Cardiac fibroblast (primary cell): ENCODE results near the gene CNTNAP2.

Experiments
- DNase-seq, 2 donors: peaks; one replicate each; pipeline versions ENCODE4 v3.0.0 to v3.0.0-alpha.2; 2010; ENCODE audit warnings: low read depth in 2 of 2
- H3K4me3 ChIP-seq, 2 donors: replicated peaks in 1 of 2; 1 replicate in 1 of 2; 2 replicates in 1 of 2; pipeline ENCODE4 v1.5.1; 2011; ENCODE audit warnings: low read depth in 2 of 2, low read length in 2 of 2, mild to moderate bottlenecking in 2 of 2, moderate library complexity in 1 of 2
- CTCF ChIP-seq: IDR thresholded peaks from one replicate; pipeline ENCODE4 v1.5.1; 2011; ENCODE audit warnings: low read depth, mild to moderate bottlenecking, low read length, inconsistent platforms

The CNTNAP2 gene

GRCh38 chr7:146542101-146542500 lies 425.5 kb downstream of the CNTNAP2 start:
- TF ChIP-seq CTCF: no peak
- DNase-seq: no peak
- H3K4me3 ChIP-seq: no peak overlapping the region

GRCh38 chr7:146544748-146545147 lies 428.1 kb downstream of the CNTNAP2 start:
- no peak overlapping the region for H3K4me3 ChIP-seq
- no peak for TF ChIP-seq CTCF
- DNase-seq: no peak

- no peak for DNase-seq
Measured at GRCh38 chr7:146548816-146549215, 432.2 kb downstream of the CNTNAP2 start.

GRCh38 chr7:146554556-146554955 lies 438.0 kb downstream of the CNTNAP2 start:
- no peak for DNase-seq
- TF ChIP-seq CTCF: no peak
- no peak overlapping the region for H3K4me3 ChIP-seq

More at GRCh38 chr7:146548816-146549215, 432.2 kb downstream of the CNTNAP2 start:
- no peak overlapping the region for H3K4me3 ChIP-seq
- no peak for TF ChIP-seq CTCF

- H3K4me3 ChIP-seq: no peak overlapping the region
- DNase-seq: no peak
- TF ChIP-seq CTCF: no peak
Measured at GRCh38 chr7:146557971-146558469, 441.4 kb downstream of the CNTNAP2 start.

GRCh38 chr7:146565872-146566271 lies 449.3 kb downstream of the CNTNAP2 start:
- no peak for TF ChIP-seq CTCF
- H3K4me3 ChIP-seq: no peak overlapping the region
- no peak for DNase-seq

GRCh38 chr7:146575903-146576302 lies 459.3 kb downstream of the CNTNAP2 start:
- H3K4me3 ChIP-seq: no peak overlapping the region
- no peak for TF ChIP-seq CTCF
- no peak for DNase-seq
